GM12878 (cell line): ENCODE measurements around the gene ERI2. TPM values are rescaled to one million over a fixed set of nuclear protein-coding genes. Genes with fewer than 3 reads are reported as not detected.

ENCODE experiments used
- ATAC-seq: fragments of 200-7000 bp; cut with Tn5 transposase; 3 replicates; pipeline ENCODE4 v1.9.1; 2020; ENCODE audit warnings: mild to moderate bottlenecking, moderate library complexity
- BruUV-seq: library from RNA; stranded (reverse); fragments of 400-500 nt; replicated peaks from 2 replicates; lab custom pipeline; 2021; lab: Mats Ljungman, UMichigan
- CTCF ChIA-PET: fragments of 300-600 bp; sonication (Branson Sonifier 250); formaldehyde crosslinking; extraction: SDS; loops from one replicate; lab custom pipeline; 2021; ENCODE audit warnings: inconsistent platforms; lab: Yijun Ruan, JAX
- POLR2A ChIA-PET: fragments of 350-600 bp; formaldehyde crosslinking; extraction: SDS; loops from one replicate; lab custom pipeline; 2021; ENCODE audit warnings: inconsistent platforms; lab: Charles Lee
- RAD21 ChIA-PET: fragments of 300-600 bp; sonication (Branson Sonifier 250); formaldehyde crosslinking; loops from one replicate; lab custom pipeline; 2023; ENCODE audit warnings: antibody characterized with exemption; ENCODE audit not compliant: unreplicated experiment; lab: Charles Lee
- SMC1A ChIA-PET: fragments of 300-600 bp; sonication (Branson Sonifier 250); formaldehyde crosslinking; loops from one replicate; lab custom pipeline; 2023; ENCODE audit not compliant: unreplicated experiment, uncharacterized antibody; lab: Charles Lee
- DNase-seq: peaks from one replicate; pipeline ENCODE4 v3.0.0-alpha.2; 2011; ENCODE audit warnings: low read depth, low spot score
- FAIRE-seq: peaks from 3 replicates; lab custom pipeline; 2011; peaks lifted over from hg19 to GRCh38; lab: Jason Lieb, UNC
- H2AFZ ChIP-seq: 2 replicates; pipeline ENCODE4 v1.6.0; 2011; ENCODE audit warnings: low read depth, low read length, control low read depth; ENCODE audit not compliant: control insufficient read depth
- H3K27ac ChIP-seq: 2 replicates; pipeline ENCODE4 v1.5.1; 2011; ENCODE audit warnings: control low read depth; ENCODE audit not compliant: control insufficient read depth, insufficient read depth
- H3K27me3 ChIP-seq, 2 experiments: replicated peaks in 1 of 2; 2 replicates each; pipeline versions ENCODE4 v1.6.0 to v1.6.1; 2011; ENCODE audit warnings: low read length in 1 of 2; ENCODE audit not compliant: control insufficient read depth in 2 of 2, insufficient read depth in 2 of 2
- H3K36me3 ChIP-seq, 2 experiments: 2 replicates each; pipeline ENCODE4 v1.5.1; 2011; ENCODE audit warnings: low read length in 1 of 2; ENCODE audit not compliant: control insufficient read depth in 2 of 2, insufficient read depth in 2 of 2
- H3K4me1 ChIP-seq: 2 replicates; pipeline ENCODE4 v1.6.1; 2011; ENCODE audit warnings: mild to moderate bottlenecking, low read length, moderate library complexity, mixed read lengths; ENCODE audit not compliant: control insufficient read depth, insufficient read depth
- H3K4me2 ChIP-seq: 2 replicates; pipeline ENCODE4 v1.6.0; 2011; ENCODE audit warnings: control low read depth; ENCODE audit not compliant: control insufficient read depth, insufficient read depth
- H3K4me3 ChIP-seq: fragments of 200-600 bp; sonication (generic); 2 replicates; pipeline ENCODE4 v1.5.1; 2016
- H3K79me2 ChIP-seq: 2 replicates; pipeline ENCODE4 v1.6.0; 2011; ENCODE audit warnings: low read length; ENCODE audit not compliant: control insufficient read depth, insufficient read depth
- H3K9ac ChIP-seq: 2 replicates; pipeline ENCODE4 v1.8.0; 2011; ENCODE audit warnings: low read length, control low read depth, mixed read lengths; ENCODE audit not compliant: control insufficient read depth, insufficient read depth
- H3K9me3 ChIP-seq: replicated peaks from 3 replicates; pipeline ENCODE4 v1.5.1; 2011; ENCODE audit warnings: mild to moderate bottlenecking, low read length; ENCODE audit not compliant: control insufficient read depth, insufficient read depth
- H4K20me1 ChIP-seq: 2 replicates; pipeline ENCODE4 v1.6.0; 2011; ENCODE audit not compliant: control insufficient read depth, insufficient read depth
- BACH1 ChIP-seq: fragments of 450-650 bp; IDR thresholded peaks from 2 replicates; pipeline ENCODE4 v1.6.1; 2017; ENCODE audit warnings: mild to moderate bottlenecking, borderline replicate concordance
- BCL11A ChIP-seq: IDR thresholded peaks from 2 replicates; pipeline ENCODE4 v1.6.1; 2011; ENCODE audit warnings: low read depth, low read length
- CHD2 ChIP-seq: IDR thresholded peaks from 2 replicates; pipeline ENCODE4 v1.6.1; 2011; ENCODE audit warnings: low read depth, low read length, improper control_type of control experiment, borderline replicate concordance
- FOXK2 ChIP-seq: fragments of 450-650 bp; IDR thresholded peaks from 2 replicates; pipeline ENCODE4 v1.6.1; 2017; ENCODE audit warnings: mild to moderate bottlenecking, moderate library complexity
- HDGF ChIP-seq: fragments of 450-650 bp; IDR thresholded peaks from 2 replicates; pipeline ENCODE4 v1.6.1; 2016; ENCODE audit warnings: antibody characterized with exemption
- IRF4 ChIP-seq: IDR thresholded peaks from 2 replicates; pipeline ENCODE4 v1.6.1; 2011; ENCODE audit warnings: low read depth, low read length
- JUNB ChIP-seq: IDR thresholded peaks from 2 replicates; pipeline ENCODE4 v1.6.1; 2016; ENCODE audit warnings: antibody characterized with exemption, mild to moderate bottlenecking
- KAT2A ChIP-seq: conservative IDR thresholded peaks from 2 replicates; pipeline ENCODE4 v1.6.1; 2011; ENCODE audit warnings: low read depth, low read length; ENCODE audit not compliant: control insufficient read depth
- LARP7 ChIP-seq: fragments of 450-650 bp; IDR thresholded peaks from 2 replicates; pipeline ENCODE4 v1.6.1; 2017; ENCODE audit warnings: mild to moderate bottlenecking
- MXI1 ChIP-seq: fragments of 150-350 bp; IDR thresholded peaks from 2 replicates; pipeline ENCODE4 v1.6.1; 2011; ENCODE audit warnings: low read depth, mild to moderate bottlenecking, inconsistent platforms, low read length, improper control_type of control experiment
- MYB ChIP-seq: fragments of 150-350 bp; IDR thresholded peaks from 2 replicates; pipeline ENCODE4 v1.6.1; 2014; ENCODE audit warnings: mild to moderate bottlenecking, low read depth, low read length, borderline replicate concordance
- NFXL1 ChIP-seq: fragments of 450-650 bp; IDR thresholded peaks from 2 replicates; pipeline ENCODE4 v1.6.1; 2017; ENCODE audit warnings: antibody characterized with exemption, mild to moderate bottlenecking, borderline replicate concordance
- SIN3A ChIP-seq: IDR thresholded peaks from 2 replicates; pipeline ENCODE4 v1.6.1; 2012; ENCODE audit warnings: low read depth, low read length, improper control_type of control experiment
- SMC3 ChIP-seq: IDR thresholded peaks from 2 replicates; pipeline ENCODE4 v1.6.1; 2011; ENCODE audit warnings: low read length, improper control_type of control experiment, borderline replicate concordance
- SREBF1 ChIP-seq: IDR thresholded peaks from 2 replicates; pipeline ENCODE4 v1.6.1; 2012; ENCODE audit warnings: mild to moderate bottlenecking, low read length
- TAF1 ChIP-seq: IDR thresholded peaks from 2 replicates; pipeline ENCODE4 v1.6.1; 2011; ENCODE audit warnings: mild to moderate bottlenecking, low read depth, low read length, borderline replicate concordance
- TCF12 ChIP-seq: IDR thresholded peaks from 2 replicates; pipeline ENCODE4 v1.6.1; 2011; ENCODE audit warnings: low read depth, mild to moderate bottlenecking, low read length
- USF2 ChIP-seq: IDR thresholded peaks from 2 replicates; pipeline ENCODE4 v1.6.1; 2011; ENCODE audit warnings: low read depth, low read length, improper control_type of control experiment, borderline replicate concordance
- ZBTB11 ChIP-seq: fragments of 450-650 bp; formaldehyde crosslinking; IDR thresholded peaks from 2 replicates; pipeline ENCODE4 v1.5.0; 2022; ENCODE audit warnings: mild to moderate bottlenecking, missing genetic modification characterization
- WGBS: methylation state at CpG from one replicate; pipeline ENCODE4 v1.1.6; 2016; ENCODE audit warnings: low lambda C conversion rate; ENCODE audit not compliant: insufficient replicate concordance, insufficient coverage; ENCODE audit errors: missing lambda C conversion rate; 5-methylcytosine and 5-hydroxymethylcytosine counted together
- in situ Hi-C: fragments of 300-500 bp; cut with MboI; formaldehyde crosslinking; loops from 9 replicates; pipeline ENCODE4 v1.14.3; 2018; ENCODE audit warnings: mixed read lengths
- intact Hi-C: fragments of 100-400 bp; cut with micrococcal nuclease; formaldehyde crosslinking; loops from one replicate; pipeline ENCODE4 v1.14.2; 2022; ENCODE audit not compliant: unreplicated experiment
- polyA plus RNA-seq, 11 experiments: library from polyadenylated mRNA; depleted of rRNA in 4 of 11; unstranded in 6 of 11; stranded (reverse) in 5 of 11; fragments of >200 nt; fragmentation: Nextera tagmentation in 4 of 11; fragmentation: Illumina TruSeq in 1 of 11; extraction: Ambion mirVana in 4 of 11; extraction: Trizol in 1 of 11; gene quantifications; 1 replicate in 1 of 11; 2 replicates in 10 of 11; pipeline versions ENCODE4 v1.2.1 to v1.2.3, GENCODE V29; 2011 to 2016; ENCODE audit warnings: inconsistent platforms in 2 of 11, missing spikeins in 2 of 11, low read depth in 1 of 11
- total RNA-seq, 4 experiments: library from RNA; depleted of rRNA in 3 of 4; stranded (reverse); fragments of >200 nt in 3 of 4; fragmentation: Illumina TruSeq in 1 of 4; extraction: Trizol in 1 of 4; gene quantifications; 2 replicates each; pipeline versions ENCODE4 v1.2.1 to v1.2.3, GENCODE V29; 2013 to 2021
- TF ChIP-seq, protein P1 (sequence below): fragments of 450-650 bp; IDR thresholded peaks from 2 replicates; pipeline ENCODE4 v1.6.1; 2014; ENCODE audit warnings: mild to moderate bottlenecking

The ERI2 gene
- total and polyA plus RNA-seq, 10 of the 15 experiments (the other 5 are each of a cell fraction or from before 2014, with no cell fraction given): 7.7 to 35.5 (median 19.2) TPM

DNA sequence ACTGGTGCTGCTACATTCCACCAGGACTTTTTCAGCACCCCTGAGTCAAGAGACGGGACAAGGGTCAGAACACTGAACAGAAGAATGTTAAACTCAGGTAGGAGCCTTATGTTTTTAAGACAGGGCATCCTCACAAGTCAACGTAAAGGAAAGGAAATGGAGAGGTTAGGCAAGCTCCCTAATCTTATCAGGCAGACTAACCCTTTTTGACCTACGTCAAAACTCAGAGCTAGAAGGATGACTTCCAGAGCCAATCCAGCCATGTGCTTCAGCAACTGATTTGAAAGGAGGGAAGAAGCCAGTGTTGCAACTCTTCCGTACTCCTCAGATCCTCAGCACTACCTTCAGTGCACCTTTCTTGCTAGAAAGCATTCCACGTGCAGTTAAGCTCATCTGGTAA lies 46.9 kb upstream of the ERI2 start:
- no peak for FAIRE-seq
- no peak overlapping the region for H2AFZ ChIP-seq
- WGBS: 97% methylated on average over 5 of the region's 5 CpGs
- no peaks in the 10 kb centered on the region for H3K79me2 ChIP-seq
- 0 out of 4 replicates have a peak, but pooled peaks cover 0 to 2% of the 10 kb centered on the region in 2 experiments for H3K36me3 ChIP-seq
- H3K9ac ChIP-seq: no peak overlapping the region
- H3K4me1 ChIP-seq: no peaks in the 10 kb centered on the region
- H3K4me3 ChIP-seq: no peak overlapping the region
- no peaks in the 10 kb centered on the region for H4K20me1 ChIP-seq
- BruUV-seq: no TSS peak
- no peak overlapping the region for H3K27ac ChIP-seq
- H3K9me3 ChIP-seq: no peaks in the 10 kb centered on the region
- intact Hi-C loops: loop anchor here (10.0 kb wide), 1 partner anchor 92 kb away; no protein-coding TSS in a partner anchor
- RAD21 ChIA-PET: interaction anchor here (0.7 to 1.6 kb wide), 4 partner anchors 13 to 231 kb away, joined by 3 to 8 read pairs (median 4); no protein-coding TSS in a partner anchor
- DNase-seq: no peak
- no peak overlapping the region for H3K4me2 ChIP-seq
- CTCF ChIA-PET: interaction anchor here (0.9 to 5.6 kb wide), 9 partner anchors 12 to 231 kb away, joined by 3 to 56 read pairs (median 4); partner anchors contain the start of genes ERI2 and REXO5
- in situ Hi-C loops: loop anchor here (5.0 kb wide), 2 partner anchors 149 to 229 kb away; no protein-coding TSS in a partner anchor
- TF ChIP-seq IRF4 (no peak), TCF12 (no peak), USF2 (no peak), HDGF (no peak), MXI1 (no peak), ZBTB11 (no peak), CHD2 (no peak), SREBF1 (no peak), SMC3 (no peak), MYB (no peak), BACH1 (no peak), BCL11A (no peak), LARP7 (no peak), NFXL1 (no peak), JUNB (no peak), FOXK2 (no peak), TAF1 (no peak), KAT2A (no peak), SIN3A (no peak)
- TF ChIP-seq, protein P1, sequence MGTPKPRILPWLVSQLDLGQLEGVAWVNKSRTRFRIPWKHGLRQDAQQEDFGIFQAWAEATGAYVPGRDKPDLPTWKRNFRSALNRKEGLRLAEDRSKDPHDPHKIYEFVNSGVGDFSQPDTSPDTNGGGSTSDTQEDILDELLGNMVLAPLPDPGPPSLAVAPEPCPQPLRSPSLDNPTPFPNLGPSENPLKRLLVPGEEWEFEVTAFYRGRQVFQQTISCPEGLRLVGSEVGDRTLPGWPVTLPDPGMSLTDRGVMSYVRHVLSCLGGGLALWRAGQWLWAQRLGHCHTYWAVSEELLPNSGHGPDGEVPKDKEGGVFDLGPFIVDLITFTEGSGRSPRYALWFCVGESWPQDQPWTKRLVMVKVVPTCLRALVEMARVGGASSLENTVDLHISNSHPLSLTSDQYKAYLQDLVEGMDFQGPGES: no peak
- POLR2A ChIA-PET: interaction anchor here (0.5 kb wide), 1 partner anchor 228 kb away, joined by 3 read pairs; no protein-coding TSS in a partner anchor
- SMC1A ChIA-PET: interaction anchor here (0.9 to 6.7 kb wide), 12 partner anchors 11 to 229 kb away, joined by 3 to 50 read pairs (median 4); partner anchors contain the start of genes DCUN1D3 and LYRM1
- ATAC-seq: no peak
- H3K27me3 ChIP-seq: no peaks in the 10 kb centered on the region
